ENCODE results near the gene GAS6. TPM values are rescaled to one million over a fixed set of nuclear protein-coding genes. Genes with fewer than 3 reads are reported as not detected.
A peak's percentile ranks its signal among the peaks of the same experiment; 100 is the strongest.

Gene GAS6
- total RNA-seq, 1 experiment from 2014 or later = 49.4 TPM

DNA sequence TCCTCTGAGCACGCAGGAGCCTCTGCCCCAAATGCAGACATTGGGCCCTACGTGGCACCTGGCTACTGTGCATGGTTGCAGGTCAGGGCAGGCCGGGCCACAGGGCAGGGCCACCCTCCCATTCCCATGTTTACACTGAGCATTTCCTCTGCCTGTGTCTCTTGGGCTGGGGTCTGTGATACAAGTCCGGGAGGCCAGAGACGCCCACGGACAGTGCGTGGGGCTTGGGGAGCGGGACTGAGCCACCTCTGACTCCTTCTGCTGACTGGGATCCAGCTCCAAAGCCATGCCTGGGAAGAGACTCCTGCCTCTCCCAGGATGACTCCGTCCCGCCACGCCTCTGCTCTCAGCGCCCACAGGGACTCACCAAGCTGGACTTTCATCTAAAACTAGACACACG lies 18.8 kb downstream of the GAS6 start:
- no peaks in the 10 kb centered on the region for H3K9me2 ChIP-seq (ENCODE audit: insufficient read depth)
- RAD21 ChIA-PET (ENCODE audit: low non-redundant PET in 1 of 2, low total read pairs in 2 of 2, uncharacterized antibody in 2 of 2, unreplicated experiment in 2 of 2) = no interaction called here
- no peak overlapping the region for H2AFZ ChIP-seq (ENCODE audit: low read depth, low read length, poor library complexity, severe bottlenecking)
- no peaks in the 10 kb centered on the region for H3K9me3 ChIP-seq (ENCODE audit: control insufficient read depth in 1 of 2, insufficient read depth in 1 of 2, low read depth in 1 of 2, low read length in 2 of 2)
- DNase-seq (ENCODE audit: low read depth, low spot score) (no peak), ATAC-seq (no peak)
- H4K20me1 ChIP-seq (ENCODE audit: insufficient read depth) = no peaks in the 10 kb centered on the region
- CTCF ChIA-PET = no interaction called here
- H3K4me3 ChIP-seq (replicated peaks in 1 of 2; ENCODE audit: low read depth in 1 of 2, low read length in 2 of 2) = no peak overlapping the region
- BruUV-seq (replicated peaks) = no TSS peak
- no peak for TF ChIP-seq JUND (IDR thresholded peaks at IDR 0.05)
- no peak for TF ChIP-seq POLR2AphosphoS5 (IDR thresholded peaks at IDR 0.05; ENCODE audit: low read depth, low read length)
- TF ChIP-seq, protein P1, sequence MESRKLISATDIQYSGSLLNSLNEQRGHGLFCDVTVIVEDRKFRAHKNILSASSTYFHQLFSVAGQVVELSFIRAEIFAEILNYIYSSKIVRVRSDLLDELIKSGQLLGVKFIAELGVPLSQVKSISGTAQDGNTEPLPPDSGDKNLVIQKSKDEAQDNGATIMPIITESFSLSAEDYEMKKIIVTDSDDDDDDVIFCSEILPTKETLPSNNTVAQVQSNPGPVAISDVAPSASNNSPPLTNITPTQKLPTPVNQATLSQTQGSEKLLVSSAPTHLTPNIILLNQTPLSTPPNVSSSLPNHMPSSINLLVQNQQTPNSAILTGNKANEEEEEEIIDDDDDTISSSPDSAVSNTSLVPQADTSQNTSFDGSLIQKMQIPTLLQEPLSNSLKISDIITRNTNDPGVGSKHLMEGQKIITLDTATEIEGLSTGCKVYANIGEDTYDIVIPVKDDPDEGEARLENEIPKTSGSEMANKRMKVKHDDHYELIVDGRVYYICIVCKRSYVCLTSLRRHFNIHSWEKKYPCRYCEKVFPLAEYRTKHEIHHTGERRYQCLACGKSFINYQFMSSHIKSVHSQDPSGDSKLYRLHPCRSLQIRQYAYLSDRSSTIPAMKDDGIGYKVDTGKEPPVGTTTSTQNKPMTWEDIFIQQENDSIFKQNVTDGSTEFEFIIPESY (IDR thresholded peaks at IDR 0.05; ENCODE audit: extremely low read depth, insufficient replicate concordance, low read length) = no peak
- no peak for TF ChIP-seq ATF3 (IDR thresholded peaks at IDR 0.05)
- TF ChIP-seq EZH2phosphoT487 (IDR thresholded peaks at IDR 0.05; ENCODE audit: borderline replicate concordance) = no peak
- H3K4me2 ChIP-seq (ENCODE audit: low read length) = no peak overlapping the region
- no peak overlapping the region for H3K27ac ChIP-seq (ENCODE audit: low read depth, low read length)
- intact Hi-C loops (cut with micrococcal nuclease) = no loop called here
- no peaks in the 10 kb centered on the region for H3K27me3 ChIP-seq (ENCODE audit: insufficient read depth, low read length)
- H3K36me3 ChIP-seq (ENCODE audit: control insufficient read depth in 1 of 2, insufficient read depth in 2 of 2, low read length in 2 of 2) = no peaks in the 10 kb centered on the region; a peak in 1 of 4 replicates
- no peak overlapping the region for H3K9ac ChIP-seq (ENCODE audit: low read length)
- POLR2A ChIA-PET = no interaction called here
- peaks cover 13 to 27% of the 10 kb centered on the region in 2 experiments for H3K4me1 ChIP-seq (ENCODE audit: control insufficient read depth in 1 of 2, insufficient read depth in 2 of 2, low read length in 2 of 2)
- peaks cover 37% of the 10 kb centered on the region for H3K79me2 ChIP-seq (ENCODE audit: insufficient read depth, low read length)

- Histone ChIP-seq H2AFZ (ENCODE audit: low read depth, low read length, poor library complexity, severe bottlenecking) (no peak overlapping the region), H3K4me1 (ENCODE audit: control insufficient read depth in 1 of 2, insufficient read depth in 2 of 2, low read length in 2 of 2) (peaks cover 10 to 27% of the 10 kb centered on the region in 2 experiments), H3K4me3 (replicated peaks in 1 of 2; ENCODE audit: low read depth in 1 of 2, low read length in 2 of 2) (no peak overlapping the region), H3K9ac (ENCODE audit: low read length) (no peak overlapping the region), H3K36me3 (ENCODE audit: control insufficient read depth in 1 of 2, insufficient read depth in 2 of 2, low read length in 2 of 2) (no peaks in the 10 kb centered on the region; a peak in 1 of 4 replicates), H3K27ac (ENCODE audit: low read depth, low read length) (no peak overlapping the region), H3K4me2 (ENCODE audit: low read length) (no peak overlapping the region), H3K27me3 (ENCODE audit: insufficient read depth, low read length) (no peaks in the 10 kb centered on the region), H3K9me2 (ENCODE audit: insufficient read depth) (no peaks in the 10 kb centered on the region), H4K20me1 (ENCODE audit: insufficient read depth) (no peaks in the 10 kb centered on the region), H3K79me2 (ENCODE audit: insufficient read depth, low read length) (peaks cover 26% of the 10 kb centered on the region), H3K9me3 (ENCODE audit: control insufficient read depth in 1 of 2, insufficient read depth in 1 of 2, low read depth in 1 of 2, low read length in 2 of 2) (no peaks in the 10 kb centered on the region)
- POLR2A ChIA-PET = no interaction called here
- CTCF ChIA-PET = interaction anchor here (0.7 kb wide), 1 partner anchor 19 kb away, joined by 3 read pairs; no protein-coding TSS in a partner anchor
- ATAC-seq (peak; percentile 13; the same call in 1 of the 2 replicates), DNase-seq (ENCODE audit: low read depth, low spot score) (no peak)
- intact Hi-C loops (cut with micrococcal nuclease) = no loop called here
- RAD21 ChIA-PET (ENCODE audit: low non-redundant PET in 1 of 2, low total read pairs in 2 of 2, uncharacterized antibody in 2 of 2, unreplicated experiment in 2 of 2) = no interaction called here
- peak in 1 of 3 experiments; percentile 26; a peak in 2 of 6 replicates for TF ChIP-seq CTCF (IDR thresholded peaks at IDR 0.05 in 2 of 3, conservative IDR thresholded peaks at IDR 0.05 in 1 of 3; ENCODE audit: borderline replicate concordance in 1 of 3, insufficient read depth in 1 of 3, low read depth in 2 of 3, low read length in 2 of 3)
- TF ChIP-seq CBX3 (IDR thresholded peaks at IDR 0.05; ENCODE audit: low read depth) = no peak
- no TSS peak for BruUV-seq (replicated peaks)
Observed at GRCh38 chr13:113843864-113844556, 19.9 kb downstream of the GAS6 start.

Measured in HCT116 (cell line).